GM13977 (cell line): Measurements from ENCODE around the gene PML.

Experiments
- DNase-seq: peaks from one replicate; pipeline ENCODE4 v3.0.0; 2012; ENCODE audit warnings: low spot score
- in situ Hi-C: fragments of 300-500 bp; cut with MboI; formaldehyde crosslinking; loops from one replicate; pipeline ENCODE4 v1.12.0; 2022; ENCODE audit warnings: low sequenced_read_pairs, low pct_unique_long_range_greater_than_20kb, mixed read lengths, inconsistent platforms; ENCODE audit not compliant: unreplicated experiment
- TF ChIP-seq, protein P1 (sequence below): IDR thresholded peaks from 2 replicates; pipeline ENCODE4 v1.5.1; 2012; ENCODE audit warnings: mild to moderate bottlenecking, control low read depth; ENCODE audit not compliant: insufficient read depth; ENCODE audit errors: extremely low read depth, missing control alignments

Gene PML

DNA sequence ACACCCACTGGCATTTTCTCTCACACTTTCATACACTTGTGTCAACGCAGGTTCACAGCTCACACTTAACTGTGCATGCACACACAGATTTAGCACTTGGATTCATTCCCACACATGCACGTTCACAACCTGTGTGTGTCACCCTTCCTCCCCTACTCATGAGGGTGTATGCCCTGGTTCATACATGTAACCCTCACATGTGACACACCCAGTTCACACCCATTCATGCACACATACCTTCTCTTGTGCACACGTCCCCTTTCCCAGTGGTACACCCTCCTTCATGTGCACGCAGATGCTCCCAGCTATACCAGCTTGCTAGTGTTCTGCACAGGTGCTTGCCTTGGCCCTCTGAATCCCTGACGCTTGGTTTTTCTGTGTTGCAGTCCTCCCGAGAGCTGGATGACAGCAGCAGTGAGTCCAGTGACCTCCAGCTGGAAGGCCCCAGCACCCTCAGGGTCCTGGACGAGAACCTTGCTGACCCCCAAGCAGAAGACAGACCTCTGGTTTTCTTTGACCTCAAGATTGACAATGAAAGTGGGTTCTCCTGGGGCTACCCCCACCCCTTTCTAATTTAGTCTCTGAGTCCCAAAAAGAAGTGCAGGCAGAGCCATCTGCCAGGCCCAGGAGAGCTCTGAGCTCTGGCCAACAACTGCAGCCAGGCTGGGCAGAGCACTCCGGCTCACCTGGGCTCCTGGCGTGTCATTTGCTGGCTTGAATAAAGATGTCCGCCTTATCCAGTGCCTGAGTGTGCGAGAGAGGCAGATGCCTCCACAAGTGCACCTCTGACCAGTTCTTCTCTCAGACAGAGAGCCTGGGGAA, 48.3 kb downstream of the PML start:
- TF ChIP-seq, protein P1, sequence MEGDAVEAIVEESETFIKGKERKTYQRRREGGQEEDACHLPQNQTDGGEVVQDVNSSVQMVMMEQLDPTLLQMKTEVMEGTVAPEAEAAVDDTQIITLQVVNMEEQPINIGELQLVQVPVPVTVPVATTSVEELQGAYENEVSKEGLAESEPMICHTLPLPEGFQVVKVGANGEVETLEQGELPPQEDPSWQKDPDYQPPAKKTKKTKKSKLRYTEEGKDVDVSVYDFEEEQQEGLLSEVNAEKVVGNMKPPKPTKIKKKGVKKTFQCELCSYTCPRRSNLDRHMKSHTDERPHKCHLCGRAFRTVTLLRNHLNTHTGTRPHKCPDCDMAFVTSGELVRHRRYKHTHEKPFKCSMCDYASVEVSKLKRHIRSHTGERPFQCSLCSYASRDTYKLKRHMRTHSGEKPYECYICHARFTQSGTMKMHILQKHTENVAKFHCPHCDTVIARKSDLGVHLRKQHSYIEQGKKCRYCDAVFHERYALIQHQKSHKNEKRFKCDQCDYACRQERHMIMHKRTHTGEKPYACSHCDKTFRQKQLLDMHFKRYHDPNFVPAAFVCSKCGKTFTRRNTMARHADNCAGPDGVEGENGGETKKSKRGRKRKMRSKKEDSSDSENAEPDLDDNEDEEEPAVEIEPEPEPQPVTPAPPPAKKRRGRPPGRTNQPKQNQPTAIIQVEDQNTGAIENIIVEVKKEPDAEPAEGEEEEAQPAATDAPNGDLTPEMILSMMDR: no peak
- no peak for DNase-seq
- in situ Hi-C loops: no loop called here

DNA sequence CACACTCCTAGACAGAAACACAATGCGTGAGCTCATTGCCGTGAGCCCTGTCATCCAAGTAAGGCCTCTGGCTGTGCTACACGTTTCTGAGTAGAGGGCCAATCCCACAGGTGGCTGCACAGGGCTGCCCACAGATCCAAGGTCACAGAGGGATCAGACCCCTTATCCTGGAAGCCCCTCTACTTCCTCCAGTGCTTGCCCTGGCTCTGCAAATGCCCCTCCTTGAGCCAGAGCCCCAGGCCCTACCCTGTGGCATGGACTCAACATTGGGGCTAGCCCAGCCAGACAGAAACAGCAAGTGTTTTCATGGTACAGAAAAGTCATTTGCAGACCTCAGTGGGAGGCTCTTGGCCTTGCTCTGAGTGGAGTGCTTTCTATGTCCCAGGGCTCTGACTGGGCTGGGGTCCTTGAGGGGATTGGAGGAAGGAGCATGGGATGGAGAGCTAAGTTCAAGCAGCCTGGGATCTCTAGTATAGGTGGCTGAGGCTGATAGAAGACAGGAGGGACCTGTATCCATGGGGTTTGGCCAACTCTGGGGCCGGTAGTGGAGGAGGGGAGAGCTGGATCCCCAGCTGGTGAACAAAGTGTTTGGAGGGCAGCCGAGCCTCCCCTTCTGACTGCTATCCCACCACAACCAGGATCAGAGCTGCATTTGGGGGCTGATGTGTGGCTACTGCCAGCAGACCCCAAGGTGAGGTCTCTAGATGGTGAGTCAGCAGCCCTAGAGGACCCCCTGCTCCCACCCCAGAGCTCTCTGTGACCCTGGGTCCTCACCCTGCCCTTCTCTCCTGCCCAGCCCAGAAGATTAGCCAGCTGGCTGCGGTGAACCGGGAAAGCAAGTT, 49.1 kb downstream of the PML start:
- TF ChIP-seq, protein P1: no peak
- in situ Hi-C loops: no loop called here
- DNase-seq: no peak

DNA sequence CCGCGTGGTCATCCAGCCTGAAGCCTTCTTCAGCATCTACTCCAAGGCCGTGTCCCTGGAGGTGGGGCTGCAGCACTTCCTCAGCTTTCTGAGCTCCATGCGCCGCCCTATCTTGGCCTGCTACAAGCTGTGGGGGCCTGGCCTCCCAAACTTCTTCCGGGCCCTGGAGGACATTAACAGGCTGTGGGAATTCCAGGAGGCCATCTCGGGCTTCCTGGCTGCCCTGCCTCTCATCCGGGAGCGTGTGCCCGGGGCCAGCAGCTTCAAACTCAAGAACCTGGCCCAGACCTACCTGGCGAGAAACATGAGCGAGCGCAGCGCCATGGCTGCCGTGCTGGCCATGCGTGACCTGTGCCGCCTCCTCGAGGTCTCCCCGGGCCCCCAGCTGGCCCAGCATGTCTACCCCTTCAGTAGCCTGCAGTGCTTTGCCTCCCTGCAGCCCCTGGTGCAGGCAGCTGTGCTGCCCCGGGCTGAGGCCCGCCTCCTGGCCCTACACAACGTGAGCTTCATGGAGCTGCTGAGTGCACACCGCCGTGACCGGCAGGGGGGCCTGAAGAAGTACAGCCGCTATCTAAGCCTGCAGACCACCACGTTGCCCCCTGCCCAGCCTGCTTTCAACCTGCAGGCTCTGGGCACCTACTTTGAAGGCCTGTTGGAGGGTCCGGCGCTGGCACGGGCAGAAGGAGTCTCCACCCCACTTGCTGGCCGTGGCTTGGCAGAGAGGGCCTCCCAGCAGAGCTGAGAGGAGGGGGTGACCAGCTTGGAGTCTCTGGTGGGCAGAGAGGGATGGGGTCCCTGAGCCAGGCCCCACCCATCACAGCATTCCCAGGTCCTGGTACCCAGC, 50.0 kb downstream of the PML start:
- in situ Hi-C loops: no loop called here
- DNase-seq: no peak
- TF ChIP-seq, protein P1: no peak

DNA sequence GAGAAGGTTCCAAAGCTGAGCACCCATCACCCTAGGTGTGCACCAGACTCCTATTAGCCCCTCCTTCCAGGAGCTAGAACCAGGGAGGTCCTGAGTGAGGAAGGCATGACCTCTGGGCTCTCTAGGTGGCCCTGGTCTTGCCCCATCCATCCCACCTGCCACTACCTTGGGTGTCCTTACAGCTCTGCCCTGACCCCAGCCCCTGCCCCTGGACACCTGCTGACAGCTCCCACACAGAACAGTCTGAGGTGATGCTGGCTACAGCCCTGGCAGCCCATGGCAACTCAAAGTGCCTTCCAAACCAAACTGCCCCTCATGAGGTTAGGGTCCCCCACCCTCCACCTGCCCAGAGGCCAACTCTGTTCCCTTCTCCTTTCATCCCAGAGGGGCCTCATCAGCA, 50.7 kb downstream of the PML start:
- DNase-seq: no peak
- in situ Hi-C loops: no loop called here
- TF ChIP-seq, protein P1: no peak

DNA sequence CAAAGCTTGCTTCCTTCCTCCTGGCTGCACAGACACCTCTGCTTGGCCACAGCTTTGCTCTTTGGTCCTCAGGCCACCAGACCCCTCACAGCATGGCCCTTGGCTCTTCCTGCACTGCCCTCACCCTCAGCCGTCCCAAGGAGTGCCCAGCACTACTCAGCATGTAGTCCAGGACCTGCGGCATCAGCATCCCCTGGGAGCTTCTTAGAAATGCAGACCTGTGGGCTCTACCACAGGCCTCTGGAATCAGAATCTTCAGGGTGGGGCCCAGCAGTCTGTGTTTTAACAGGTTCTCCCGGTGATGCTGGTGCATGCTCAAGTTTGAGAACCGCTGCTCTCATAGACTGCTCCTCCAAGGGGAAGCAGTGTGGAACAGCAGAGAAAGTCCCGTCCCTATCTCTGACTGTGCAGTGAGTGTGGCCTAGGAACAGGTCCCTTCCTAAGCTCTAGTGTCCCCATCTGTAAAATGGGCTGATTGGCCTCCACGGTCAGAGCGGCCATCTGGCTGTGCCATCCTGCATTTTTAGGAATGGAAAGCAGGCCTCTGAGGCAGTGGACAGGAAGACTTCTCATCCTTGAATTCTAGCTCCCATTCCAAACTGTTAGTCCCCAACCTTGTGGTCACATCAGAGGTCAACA, 51.2 kb downstream of the PML start:
- no peak for DNase-seq
- in situ Hi-C loops: no loop called here
- TF ChIP-seq, protein P1: no peak

DNA sequence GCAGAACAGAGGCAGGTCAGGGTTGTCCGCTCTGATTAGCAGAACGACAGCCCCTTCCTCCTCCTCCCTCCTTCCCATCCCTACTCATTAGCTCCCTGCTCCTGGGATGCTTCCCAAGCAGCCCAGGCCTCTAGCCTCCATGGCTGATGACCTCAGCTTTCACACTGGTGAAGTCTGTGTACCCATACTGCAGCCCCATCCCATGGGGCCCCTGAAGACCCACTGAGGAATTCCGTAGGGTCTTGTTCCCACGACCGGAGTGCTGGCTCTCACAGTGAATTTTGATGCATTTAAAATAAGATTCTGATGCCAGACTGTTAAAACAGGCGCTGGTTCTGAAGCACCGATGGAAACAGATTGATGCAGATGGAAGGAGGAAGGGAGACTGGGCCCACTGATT, 51.8 kb downstream of the PML start:
- no peak for DNase-seq
- in situ Hi-C loops: no loop called here
- TF ChIP-seq, protein P1: no peak
